HG02973 (cell line): Measurements from ENCODE around the gene GRIA2.
"Not testable (repeated sequence)": the region's sequence is repeated elsewhere in the genome, so short reads cannot be mapped to it uniquely, and the experiment has no call there.

ENCODE experiments used
- ATAC-seq: cut with Tn5 transposase; IDR thresholded peaks from one replicate; pipeline ENCODE4 v1.9.1; 2021; ENCODE audit warnings: moderate library complexity; ENCODE audit not compliant: unreplicated experiment

The GRIA2 gene

GRCh38 chr4:157258165-157258564 is 37.6 kb downstream of the GRIA2 start:
- not testable (repeated sequence) for ATAC-seq

DNA sequence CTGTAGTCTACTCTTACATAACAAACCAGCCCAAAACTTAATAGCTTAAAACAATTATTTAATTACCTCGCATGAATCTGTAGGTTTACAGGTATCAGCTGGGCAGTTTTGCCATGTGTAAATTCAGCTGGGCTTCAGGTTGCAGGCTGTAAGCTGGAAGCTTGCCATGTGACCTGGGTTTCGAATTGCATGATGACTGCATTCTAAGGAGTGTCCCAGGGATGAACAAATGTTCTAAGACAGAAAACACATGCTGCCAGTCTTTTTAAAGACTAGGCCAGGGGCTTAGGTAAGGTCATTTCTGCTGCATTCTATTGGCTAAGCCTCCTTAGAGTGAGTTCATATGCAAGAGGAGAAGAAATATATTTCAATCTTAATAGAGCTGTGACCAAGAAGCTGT is 44.8 kb downstream of the GRIA2 start:
- no peak for ATAC-seq

- no peak for ATAC-seq
These were observed 49.6 kb downstream of the GRIA2 start for GRCh38 chr4:157270108-157270507.

DNA sequence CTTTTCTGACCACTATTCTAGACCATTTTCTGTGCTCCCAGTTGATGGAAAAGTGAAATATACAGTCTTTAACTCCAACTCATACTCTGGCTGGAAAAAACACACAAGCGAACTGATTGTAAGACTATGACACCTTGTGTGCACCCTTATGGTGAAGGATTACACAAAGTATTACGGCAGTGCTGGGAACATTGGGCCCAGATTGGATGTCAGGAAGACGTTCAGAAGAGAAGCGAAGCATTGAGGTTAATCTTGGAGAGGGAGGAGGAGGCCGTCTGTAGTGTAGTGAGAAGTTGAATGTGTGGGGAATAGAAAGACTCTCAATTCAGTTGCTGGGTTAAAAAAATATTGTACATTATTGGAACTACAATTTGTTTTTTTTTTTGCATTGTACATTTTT is 50.0 kb downstream of the GRIA2 start:
- no peak for ATAC-seq

DNA sequence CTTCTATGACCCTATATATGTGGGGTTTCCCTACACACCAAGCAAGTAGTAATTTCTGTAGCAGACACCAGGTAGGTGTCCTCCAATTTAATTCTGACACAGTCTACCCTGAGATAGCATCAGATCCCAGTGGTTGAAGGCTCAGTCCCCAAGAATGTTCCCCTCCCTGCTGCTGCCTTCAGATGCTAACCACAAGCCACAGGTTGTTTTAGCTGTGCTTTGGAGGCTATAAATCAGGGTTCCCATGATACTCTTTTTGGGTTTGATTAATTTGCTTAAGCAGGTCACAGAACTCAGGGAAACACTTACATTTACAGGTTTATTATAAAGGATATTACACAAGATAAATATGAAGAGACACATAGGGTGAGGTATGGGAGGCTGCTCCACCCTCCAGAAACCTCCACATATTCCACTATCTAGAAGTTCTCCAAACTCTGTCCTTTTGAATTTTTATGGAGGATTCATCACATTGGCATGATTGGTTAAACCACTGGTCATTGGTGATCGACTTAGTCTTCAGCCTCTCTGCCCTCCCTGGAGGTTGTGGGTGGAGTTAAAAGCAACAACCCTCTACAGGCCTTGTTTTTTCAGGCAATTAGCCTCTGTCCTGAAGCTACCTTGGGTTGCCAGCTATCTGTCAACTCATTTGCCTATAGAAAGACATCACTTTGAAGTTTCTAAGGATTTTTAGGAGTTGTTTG is 50.8 kb downstream of the GRIA2 start:
- ATAC-seq = no peak

DNA sequence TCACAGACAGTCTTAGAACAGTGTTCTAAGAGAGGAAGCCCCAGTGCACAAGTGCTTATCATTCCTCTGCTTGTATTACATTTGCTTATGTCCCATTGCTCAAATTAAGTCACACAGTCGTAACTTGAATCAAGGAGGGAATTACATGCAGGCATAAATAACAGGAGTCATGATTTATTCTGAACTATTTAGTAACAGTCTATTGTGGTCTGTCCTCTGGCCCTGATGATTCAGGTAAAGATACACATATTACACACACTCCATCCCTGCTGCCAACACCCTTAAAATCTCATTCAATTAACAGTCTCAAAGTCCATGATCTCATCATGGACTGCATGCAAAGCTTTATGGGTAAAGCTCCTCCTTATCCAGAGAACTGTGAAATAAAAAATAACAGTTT is 60.1 kb downstream of the GRIA2 start:
- ATAC-seq = no peak

- ATAC-seq = no peak
These were observed 61.5 kb downstream of the GRIA2 start for GRCh38 chr4:157282019-157282418.

- ATAC-seq = no peak
These were observed 66.9 kb downstream of the GRIA2 start for GRCh38 chr4:157287445-157287844.

DNA sequence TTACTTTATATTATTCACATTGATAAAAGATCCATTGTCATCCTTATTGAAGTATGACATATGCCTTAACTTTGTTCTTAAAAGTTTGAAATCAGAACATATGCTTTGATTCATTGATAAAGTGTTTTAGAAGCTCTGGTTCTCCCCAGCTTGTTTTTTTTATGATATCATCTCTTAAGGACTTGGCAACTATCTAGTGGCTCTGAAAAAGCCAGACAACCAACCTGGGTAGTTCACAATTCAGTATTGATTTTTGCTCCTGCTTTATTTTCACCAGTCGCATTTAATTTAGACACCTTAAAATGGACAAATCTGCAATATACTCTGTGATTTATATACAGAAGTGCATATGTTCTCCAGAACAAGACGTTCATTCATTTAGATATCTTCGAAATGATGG is 70.1 kb downstream of the GRIA2 start:
- no peak for ATAC-seq

DNA sequence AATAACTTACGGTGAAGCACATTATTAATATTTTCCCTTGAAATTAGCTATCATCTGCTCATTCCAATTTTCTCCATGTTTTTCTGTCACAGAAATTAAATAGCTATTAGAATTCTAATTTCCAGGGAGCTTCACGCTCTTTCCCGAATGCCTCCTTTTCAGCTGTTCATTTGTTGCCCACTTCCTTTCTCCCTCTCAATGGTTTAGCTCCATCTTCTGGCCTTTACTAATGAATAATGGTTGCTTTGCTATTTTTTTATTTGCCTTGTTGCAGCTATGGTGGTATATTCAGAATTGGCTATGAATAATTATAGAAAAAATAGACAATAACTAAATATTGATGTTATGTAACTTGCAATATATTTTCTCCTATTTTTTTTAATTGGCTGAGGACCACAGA is 70.5 kb downstream of the GRIA2 start:
- no peak for ATAC-seq

- ATAC-seq = no peak
These were observed 73.1 kb downstream of the GRIA2 start for GRCh38 chr4:157293673-157294072.

DNA sequence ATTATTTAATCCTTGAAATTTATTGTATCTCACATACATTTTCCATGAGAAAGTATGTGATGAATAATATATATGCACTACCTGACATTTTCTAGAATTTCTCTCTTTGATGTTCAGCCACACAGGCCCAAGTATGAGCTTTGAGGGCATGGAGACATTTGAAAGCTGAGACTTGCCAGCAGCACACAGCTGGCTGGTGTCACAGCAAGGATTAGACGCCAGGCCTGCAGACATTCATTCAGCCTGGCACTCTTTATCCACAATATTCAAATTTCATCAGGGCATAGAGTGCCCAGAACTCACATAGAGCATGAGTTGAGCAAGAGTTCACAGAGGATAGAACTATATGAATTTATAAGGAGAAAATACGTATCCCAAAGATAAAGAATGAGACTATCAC is 74.0 kb downstream of the GRIA2 start:
- ATAC-seq = no peak

- no peak for ATAC-seq
These were observed 80.2 kb downstream of the GRIA2 start for GRCh38 chr4:157300701-157301100.

DNA sequence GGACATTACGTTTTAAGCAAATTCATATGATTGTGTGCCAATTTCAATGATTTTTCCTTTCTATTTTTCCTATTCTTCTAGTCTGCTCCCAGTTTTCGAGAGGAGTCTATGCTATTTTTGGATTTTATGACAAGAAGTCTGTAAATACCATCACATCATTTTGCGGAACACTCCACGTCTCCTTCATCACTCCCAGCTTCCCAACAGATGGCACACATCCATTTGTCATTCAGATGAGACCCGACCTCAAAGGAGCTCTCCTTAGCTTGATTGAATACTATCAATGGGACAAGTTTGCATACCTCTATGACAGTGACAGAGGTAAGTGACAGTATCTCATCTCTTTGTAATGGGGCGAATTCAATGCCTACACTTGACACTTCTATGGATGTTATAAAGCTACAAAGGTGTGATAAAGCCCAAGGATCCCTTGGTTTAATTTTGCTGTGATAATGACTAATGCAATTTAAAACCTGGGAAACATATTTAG is 83.0 kb downstream of the GRIA2 start:
- ATAC-seq = no peak

GRCh38 chr4:157304769-157305168 is 84.2 kb downstream of the GRIA2 start:
- ATAC-seq = no peak

- ATAC-seq = no peak
These were observed 92.2 kb downstream of the GRIA2 start for GRCh38 chr4:157312702-157313101.

DNA sequence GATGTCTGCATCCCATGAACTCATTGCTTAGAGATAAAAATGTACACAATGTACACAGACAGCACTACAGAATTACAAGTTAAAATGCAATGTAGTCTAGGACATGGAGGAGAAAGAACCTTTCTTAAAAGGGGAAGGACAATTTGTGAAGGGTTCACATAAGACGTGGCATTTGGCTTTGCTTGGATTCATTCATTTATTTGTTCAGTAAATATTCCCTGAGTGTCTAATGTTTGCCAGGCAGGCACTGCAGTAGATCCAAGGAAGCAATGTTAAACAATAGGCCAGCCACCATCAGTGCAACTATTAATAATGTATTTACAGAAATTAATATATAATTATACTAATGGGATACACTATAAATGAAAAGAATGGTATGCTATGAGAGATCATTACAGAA is 94.4 kb downstream of the GRIA2 start:
- ATAC-seq = no peak

GRCh38 chr4:157315968-157316367 is 95.4 kb downstream of the GRIA2 start:
- no peak for ATAC-seq

- ATAC-seq = no peak
These were observed 99.6 kb downstream of the GRIA2 start for GRCh38 chr4:157320092-157320491.

DNA sequence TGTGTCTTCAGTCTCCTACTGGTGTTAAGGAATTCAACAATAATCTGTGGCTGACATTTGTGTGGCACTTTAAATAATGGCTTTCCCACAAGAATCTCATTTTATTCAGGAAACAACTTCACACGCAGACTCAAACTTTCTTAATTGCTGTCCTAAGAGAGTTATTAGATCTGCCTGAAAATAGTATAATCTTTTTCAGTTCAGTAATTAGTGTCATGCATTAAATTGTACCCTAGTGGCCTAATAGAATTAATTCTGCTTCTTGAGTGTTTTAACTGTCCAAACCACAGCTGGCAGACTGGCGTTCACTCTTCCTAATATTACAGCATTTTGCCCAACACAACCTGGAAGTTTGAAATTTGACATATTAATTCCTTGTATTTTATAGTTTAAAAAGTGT is 107.1 kb downstream of the GRIA2 start:
- no peak for ATAC-seq

- no peak for ATAC-seq
These were observed 137.4 kb downstream of the GRIA2 start for GRCh38 chr4:157357887-157358286.

GRCh38 chr4:157358439-157358838 is 137.9 kb downstream of the GRIA2 start:
- no peak for ATAC-seq

DNA sequence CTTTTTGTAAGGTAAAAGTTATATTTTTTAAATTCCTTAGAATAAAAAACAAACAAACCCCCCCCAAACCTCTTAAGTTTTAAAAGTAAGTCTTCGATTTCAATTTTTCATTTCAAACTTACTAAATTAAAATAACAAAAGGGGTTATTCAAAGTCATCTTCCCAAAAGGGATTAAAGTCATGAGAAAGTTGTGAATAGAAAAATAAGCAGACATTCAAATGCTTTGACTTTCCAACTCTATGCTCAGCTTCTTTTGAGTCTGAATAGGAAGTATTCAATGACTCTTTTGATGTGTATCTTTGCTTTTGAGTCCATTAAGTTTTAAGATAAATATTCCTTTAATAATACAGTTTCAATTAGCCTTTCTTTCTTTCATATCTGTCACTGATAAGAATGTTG is 138.3 kb downstream of the GRIA2 start:
- no peak for ATAC-seq
